ENCODE measurements around the gene SEC23IP.
A peak's percentile ranks its signal among the peaks of the same experiment; 100 is the strongest.
"Not testable (repeated sequence)": the region's sequence is repeated elsewhere in the genome, so short reads cannot be mapped to it uniquely, and the experiment has no call there.

SEC23IP gene

GRCh38 chr10:119883901-119884611, 8.5 kb upstream of the SEC23IP start:
- not testable (repeated sequence) for DNase-seq (ENCODE audit: low read depth in 2 of 2)

- DNase-seq (ENCODE audit: low read depth in 2 of 2) = not testable (repeated sequence)
These were observed 6.5 kb upstream of the SEC23IP start for GRCh38 chr10:119886070-119886469.

GRCh38 chr10:119888715-119889114, 3.8 kb upstream of the SEC23IP start:
- not testable (repeated sequence) for DNase-seq (ENCODE audit: low read depth in 2 of 2)

- not testable (repeated sequence) for DNase-seq (ENCODE audit: low read depth in 2 of 2)
These were observed 3.3 kb upstream of the SEC23IP start for GRCh38 chr10:119889201-119889600.

GRCh38 chr10:119890307-119890706, 2.2 kb upstream of the SEC23IP start:
- not testable (repeated sequence) for DNase-seq (ENCODE audit: low read depth in 2 of 2)

- not testable (repeated sequence) for DNase-seq (ENCODE audit: low read depth in 2 of 2)
These were observed 712 bp upstream of the SEC23IP start for GRCh38 chr10:119891849-119892187.

- no peak for DNase-seq (ENCODE audit: low read depth in 2 of 2)
These were observed 544 bp downstream of the SEC23IP start for GRCh38 chr10:119893074-119893473.

- DNase-seq (ENCODE audit: low read depth in 2 of 2) = no peak
These were observed 1.4 kb downstream of the SEC23IP start for GRCh38 chr10:119893845-119894427.

GRCh38 chr10:119896061-119896655, 3.6 kb downstream of the SEC23IP start:
- DNase-seq (ENCODE audit: low read depth in 2 of 2) = peak in 1 of 2 experiments; percentile 42

- no peak for DNase-seq (ENCODE audit: low read depth in 2 of 2)
These were observed 4.6 kb downstream of the SEC23IP start for GRCh38 chr10:119896937-119897770.

- DNase-seq (ENCODE audit: low read depth in 2 of 2) = no peak
These were observed 6.0 kb downstream of the SEC23IP start for GRCh38 chr10:119898577-119898976.

- no peak for DNase-seq (ENCODE audit: low read depth in 2 of 2)
These were observed 11.6 kb downstream of the SEC23IP start for GRCh38 chr10:119903946-119904666.

GRCh38 chr10:119907695-119908094, 15.2 kb downstream of the SEC23IP start:
- not testable (repeated sequence) for DNase-seq (ENCODE audit: low read depth in 2 of 2)

GRCh38 chr10:119908166-119908565, 15.6 kb downstream of the SEC23IP start:
- peak; percentile 66 to 67 for DNase-seq (ENCODE audit: low read depth in 2 of 2)

GRCh38 chr10:119910689-119911088, 18.2 kb downstream of the SEC23IP start:
- no peak for DNase-seq (ENCODE audit: low read depth in 2 of 2)

- DNase-seq (ENCODE audit: low read depth in 2 of 2) = no peak
These were observed 25.2 kb downstream of the SEC23IP start for GRCh38 chr10:119917777-119918176.

- DNase-seq (ENCODE audit: low read depth in 2 of 2) = no peak
These were observed 26.7 kb downstream of the SEC23IP start for GRCh38 chr10:119919271-119919670.

GRCh38 chr10:119919826-119920225, 27.3 kb downstream of the SEC23IP start:
- DNase-seq (ENCODE audit: low read depth in 2 of 2) = no peak

GRCh38 chr10:119928411-119928810, 35.9 kb downstream of the SEC23IP start:
- DNase-seq (ENCODE audit: low read depth in 2 of 2) = no peak

GRCh38 chr10:119931871-119932270, 39.3 kb downstream of the SEC23IP start:
- no peak for DNase-seq (ENCODE audit: low read depth in 2 of 2)

GRCh38 chr10:119932631-119933030, 40.1 kb downstream of the SEC23IP start:
- DNase-seq (ENCODE audit: low read depth in 2 of 2) = no peak

GRCh38 chr10:119933179-119933578, 40.6 kb downstream of the SEC23IP start:
- no peak for DNase-seq (ENCODE audit: low read depth in 2 of 2)

All from fibroblast of skin of left quadriceps (primary cell).